ENCODE results near the gene SMIM28. TPM values are rescaled to one million over a fixed set of nuclear protein-coding genes. Genes with fewer than 3 reads are reported as not detected.

Gene SMIM28
- total RNA-seq (2022; extraction: Qiagen RNA extraction; ENCODE audit: low read depth) = not detected in 5 replicates

DNA sequence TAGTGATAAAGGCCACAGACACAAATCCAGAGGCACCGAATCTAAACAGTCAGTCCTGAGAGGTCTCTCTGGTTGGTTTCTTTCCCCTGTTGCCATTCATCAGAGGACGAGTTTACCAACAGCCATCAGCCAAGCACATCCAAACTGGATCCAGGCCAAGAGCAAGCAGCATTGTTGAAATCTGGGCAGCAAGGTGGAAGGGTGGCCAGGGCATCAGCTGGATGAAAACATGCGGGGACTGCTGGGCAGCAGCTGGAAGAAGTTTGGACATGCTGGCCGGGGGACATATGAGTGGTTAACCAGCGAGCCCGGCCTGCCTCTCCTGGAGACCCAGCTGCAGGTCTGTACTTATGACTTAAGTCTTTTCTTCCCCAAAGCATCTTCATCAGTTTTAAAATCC, at the start of gene SMIM28:
SMIM28 (plus strand) TSS at position 62 of the 400 bp plus-strand sequence; CDS start at position 230, 168 bp downstream.

DNA sequence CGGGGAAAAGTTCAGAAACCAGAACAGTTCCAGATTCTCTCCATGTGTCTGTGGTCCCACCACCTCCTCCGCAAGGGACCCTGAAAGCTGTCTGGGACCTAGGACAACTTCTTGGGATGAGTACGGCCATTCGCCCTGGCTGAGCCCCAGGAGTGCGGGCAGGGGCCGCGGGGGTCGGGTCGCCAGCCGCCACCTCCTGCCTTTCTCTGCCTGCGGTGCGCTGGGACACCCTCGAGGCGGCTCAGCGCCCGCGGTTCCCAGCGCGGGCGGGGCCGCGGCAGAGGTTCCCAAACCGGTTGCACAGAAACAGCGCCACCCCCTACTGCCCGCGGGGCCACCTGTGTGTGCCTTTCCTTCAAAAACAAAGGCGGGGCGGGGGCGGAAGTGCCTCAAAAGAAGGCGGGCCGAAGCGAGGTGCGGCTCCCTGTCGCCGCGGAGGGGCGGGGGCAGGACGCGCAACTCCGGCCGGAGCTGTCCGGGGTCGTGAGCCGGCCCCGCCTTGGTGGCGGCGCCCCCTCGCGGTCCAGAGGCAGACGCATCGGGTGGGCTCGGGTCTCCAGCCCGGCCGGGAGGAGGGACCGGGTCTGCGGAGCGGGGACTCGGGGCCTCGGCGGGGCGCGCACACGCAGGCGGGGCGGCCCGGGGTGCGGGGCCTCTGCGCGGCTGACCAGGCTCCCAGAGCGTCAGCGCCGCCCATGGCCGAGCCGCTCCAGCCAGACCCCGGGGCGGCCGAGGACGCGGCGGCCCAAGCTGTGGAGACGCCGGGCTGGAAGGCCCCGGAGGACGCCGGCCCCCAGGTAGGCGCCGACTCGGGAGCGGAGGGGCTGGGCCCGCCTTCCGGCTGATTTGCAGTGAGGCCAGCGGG, 26.3 kb downstream of the SMIM28 start, which contains the start of gene HEBP2:
HEBP2 (plus strand) TSS at position 423 of the 865 bp plus-strand sequence; CDS start at position 696, 273 bp downstream.

Other genes with a start within 250 kb of the SMIM28 start
- gene ARFGEF3, start 216.0 kb upstream of the SMIM28 start, total RNA-seq (2022; extraction: Qiagen RNA extraction; ENCODE audit: low read depth) = 0.45 to 0.61 TPM (median 0.48 TPM) in 5 replicates
- gene PBOV1, start 159.4 kb upstream of the SMIM28 start, total RNA-seq (2022; extraction: Qiagen RNA extraction; ENCODE audit: low read depth) = not detected in 5 replicates
- gene HEBP2, start 26.3 kb downstream of the SMIM28 start, total RNA-seq (2022; extraction: Qiagen RNA extraction; ENCODE audit: low read depth) = 21.1 to 40.5 TPM (median 37.4 TPM) in 5 replicates
- 1.7 to 4.3 TPM (median 3.8 TPM) in 5 replicates for gene NHSL1, start 121.6 kb downstream of the SMIM28 start, total RNA-seq (2022; extraction: Qiagen RNA extraction; ENCODE audit: low read depth)

Data from A549 treated with ZK216348 at 1 μM for 4 hours (cell line).